ENCODE results near the gene CDK2.

DNA sequence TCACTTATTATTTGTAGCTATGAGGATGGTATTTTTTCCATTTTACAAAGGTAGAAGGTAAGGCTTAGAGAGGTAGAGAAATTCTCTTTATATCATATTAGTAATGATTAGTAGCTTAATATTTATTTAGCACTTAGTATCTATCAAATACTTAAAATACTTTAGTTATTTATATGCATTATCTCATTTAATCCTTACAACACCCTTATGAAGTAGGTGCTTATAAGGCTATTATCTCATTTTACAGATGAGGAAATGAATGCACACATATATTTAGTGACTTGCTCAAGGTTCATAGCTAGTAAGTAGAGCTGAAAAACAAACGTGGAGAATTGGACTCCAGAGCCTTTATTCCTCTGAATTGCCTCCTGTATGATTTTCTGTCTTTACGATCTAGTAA lies 18.2 kb downstream of the CDK2 start:
- TF ChIP-seq FOXM1 (IDR thresholded peaks at IDR 0.05; ENCODE audit: low read depth) (no peak), MXI1 (IDR thresholded peaks at IDR 0.05; ENCODE audit: low read depth, low read length) (no peak)
